ENCODE measurements around the gene ZSWIM3. TPM values are rescaled to one million over a fixed set of nuclear protein-coding genes. Genes with fewer than 3 reads are reported as not detected.
A peak's percentile ranks its signal among the peaks of the same experiment; 100 is the strongest.

Gene ZSWIM3
- polyA plus RNA-seq, result 3.0 TPM

GRCh38 chr20:45857114-45857881 lies at the start of gene ZSWIM3, which contains the start of gene ACOT8:
TSS of gene ZSWIM3 (plus strand) at chr20:45857614. CDS start at chr20:45857826, 212 bp downstream.
TSS of gene ACOT8 (minus strand) at chr20:45857392. CDS start at chr20:45857315, 77 bp downstream.
- Mint-ChIP-seq H3K4me1 (peaks cover 17 to 31% (median 29%) of the 10 kb centered on the region in 3 donors), H3K36me3 (peaks cover 6% of the 10 kb centered on the region), H3K27me3 (no peaks in the 10 kb centered on the region), H3K9me3 (no peaks in the 10 kb centered on the region), H3K27ac (peak within 1 kb of the TSS; percentile 79 to 94 (median 93)), H3K4me3 (peak within 1 kb of the TSS; percentile 92 to 98 (median 94))

- Mint-ChIP-seq H3K4me1 (peaks cover 0 to 8% (median 6%) of the 10 kb centered on the region in 3 donors), H3K27me3 (no peaks in the 10 kb centered on the region), H3K9me3 (no peaks in the 10 kb centered on the region), H3K4me3 (peak overlapping the region in 1 of 4 donors; percentile 28), H3K27ac (no peak overlapping the region), H3K36me3 (peaks cover 2% of the 10 kb centered on the region)
These were observed 47.0 kb upstream of the ZSWIM3 start for GRCh38 chr20:45810191-45810970.

- Mint-ChIP-seq H3K27me3 (no peaks in the 10 kb centered on the region), H3K36me3 (peaks cover 2% of the 10 kb centered on the region), H3K4me1 (peaks cover 0 to 8% (median 6%) of the 10 kb centered on the region in 3 donors), H3K9me3 (no peaks in the 10 kb centered on the region), H3K27ac (peak within 1 kb of the TSS; percentile 78 to 92 (median 84)), H3K4me3 (peak within 1 kb of the TSS; percentile 68 to 94 (median 86))
These were observed 45.0 kb upstream of the ZSWIM3 start, which contains the start of gene UBE2C for GRCh38 chr20:45812157-45813005. TSS of gene UBE2C (plus strand) at chr20:45812644. CDS start at chr20:45812696, 52 bp downstream.

- H3K36me3 Mint-ChIP-seq, result peaks cover 2% of the 10 kb centered on the region
- H3K27ac Mint-ChIP-seq, result peak overlapping the region in 2 of 3 donors; percentile 53 to 65
- H3K27me3 Mint-ChIP-seq, result no peaks in the 10 kb centered on the region
These were observed 44.4 kb upstream of the ZSWIM3 start for GRCh38 chr20:45813006-45813340.

GRCh38 chr20:45813489-45813888 lies 43.9 kb upstream of the ZSWIM3 start:
- Mint-ChIP-seq H3K9me3 (no peaks in the 10 kb centered on the region), H3K36me3 (peaks cover 2% of the 10 kb centered on the region), H3K27ac (peak overlapping the region in 2 of 3 donors; percentile 53 to 65), H3K4me3 (peak overlapping the region; percentile 68 to 94 (median 86)), H3K4me1 (peaks cover 0 to 8% (median 6%) of the 10 kb centered on the region in 3 donors), H3K27me3 (no peaks in the 10 kb centered on the region)

More at GRCh38 chr20:45813006-45813340, 44.4 kb upstream of the ZSWIM3 start:
- peak overlapping the region; percentile 68 to 94 (median 86) for H3K4me3 Mint-ChIP-seq
- no peaks in the 10 kb centered on the region for H3K9me3 Mint-ChIP-seq
- H3K4me1 Mint-ChIP-seq, result peaks cover 0 to 8% (median 6%) of the 10 kb centered on the region in 3 donors

- Mint-ChIP-seq H3K36me3 (no peaks in the 10 kb centered on the region), H3K9me3 (no peaks in the 10 kb centered on the region), H3K4me3 (no peak overlapping the region), H3K27me3 (no peaks in the 10 kb centered on the region), H3K27ac (no peak overlapping the region), H3K4me1 (peaks cover 0 to 8% (median 6%) of the 10 kb centered on the region in 3 donors)
These were observed 43.1 kb upstream of the ZSWIM3 start for GRCh38 chr20:45814314-45814713.

GRCh38 chr20:45816951-45817350 lies 40.5 kb upstream of the ZSWIM3 start:
- no peaks in the 10 kb centered on the region for H3K9me3 Mint-ChIP-seq
- H3K27me3 Mint-ChIP-seq, result peaks cover 2% of the 10 kb centered on the region
- peak overlapping the region in 1 of 4 donors; percentile 66 for H3K4me3 Mint-ChIP-seq
- H3K36me3 Mint-ChIP-seq, result peaks cover 2% of the 10 kb centered on the region
- H3K27ac Mint-ChIP-seq, result no peak overlapping the region
- H3K4me1 Mint-ChIP-seq, result peaks cover 3 to 8% (median 6%) of the 10 kb centered on the region in 3 donors

GRCh38 chr20:45817376-45818194 lies 39.8 kb upstream of the ZSWIM3 start:
- Mint-ChIP-seq H3K9me3 (no peaks in the 10 kb centered on the region), H3K27me3 (peaks cover 2% of the 10 kb centered on the region), H3K4me1 (peaks cover 0 to 10% (median 5%) of the 10 kb centered on the region in 3 donors), H3K27ac (no peak overlapping the region), H3K4me3 (no peak overlapping the region), H3K36me3 (peaks cover 2% of the 10 kb centered on the region)

- H3K4me3 Mint-ChIP-seq, result no peak overlapping the region
- H3K27me3 Mint-ChIP-seq, result peaks cover 3% of the 10 kb centered on the region
- H3K9me3 Mint-ChIP-seq, result no peaks in the 10 kb centered on the region
These were observed 39.2 kb upstream of the ZSWIM3 start for GRCh38 chr20:45818239-45818638.

GRCh38 chr20:45819466-45819865 lies 37.9 kb upstream of the ZSWIM3 start:
- peaks cover 6 to 15% (median 14%) of the 10 kb centered on the region in 3 donors for H3K4me1 Mint-ChIP-seq

More at GRCh38 chr20:45818239-45818638, 39.2 kb upstream of the ZSWIM3 start:
- H3K4me1 Mint-ChIP-seq, result peaks cover 0 to 8% (median 6%) of the 10 kb centered on the region in 3 donors
- peaks cover 2% of the 10 kb centered on the region for H3K36me3 Mint-ChIP-seq
- no peak overlapping the region for H3K27ac Mint-ChIP-seq

GRCh38 chr20:45821947-45822346 lies 35.5 kb upstream of the ZSWIM3 start:
- peaks cover 2% of the 10 kb centered on the region for H3K36me3 Mint-ChIP-seq
- no peak overlapping the region for H3K4me3 Mint-ChIP-seq
- peaks cover 13% of the 10 kb centered on the region for H3K27me3 Mint-ChIP-seq
- no peaks in the 10 kb centered on the region for H3K9me3 Mint-ChIP-seq
- peaks cover 6 to 16% (median 15%) of the 10 kb centered on the region in 3 donors for H3K4me1 Mint-ChIP-seq
- H3K27ac Mint-ChIP-seq, result no peak overlapping the region

More at GRCh38 chr20:45819466-45819865, 37.9 kb upstream of the ZSWIM3 start:
- Mint-ChIP-seq H3K4me3 (no peak overlapping the region), H3K27ac (no peak overlapping the region), H3K9me3 (no peaks in the 10 kb centered on the region), H3K27me3 (peaks cover 13% of the 10 kb centered on the region), H3K36me3 (peaks cover 2% of the 10 kb centered on the region)

- peak overlapping the region in 2 of 4 donors; percentile 41 to 65 for H3K4me3 Mint-ChIP-seq
- H3K4me1 Mint-ChIP-seq, result peaks cover 6 to 16% (median 15%) of the 10 kb centered on the region in 3 donors
- peaks cover 13% of the 10 kb centered on the region for H3K27me3 Mint-ChIP-seq
- no peaks in the 10 kb centered on the region for H3K9me3 Mint-ChIP-seq
- H3K36me3 Mint-ChIP-seq, result peaks cover 2% of the 10 kb centered on the region
- H3K27ac Mint-ChIP-seq, result no peak overlapping the region
These were observed 34.6 kb upstream of the ZSWIM3 start for GRCh38 chr20:45822857-45823256.

- Mint-ChIP-seq H3K4me1 (peaks cover 6 to 16% (median 15%) of the 10 kb centered on the region in 3 donors), H3K4me3 (peak overlapping the region; percentile 76 to 89 (median 83)), H3K9me3 (no peaks in the 10 kb centered on the region), H3K27ac (peak overlapping the region; percentile 73 to 96 (median 80)), H3K36me3 (peaks cover 2% of the 10 kb centered on the region), H3K27me3 (peaks cover 13% of the 10 kb centered on the region)
These were observed 33.2 kb upstream of the ZSWIM3 start for GRCh38 chr20:45823949-45824835.
